ENCODE measurements around the gene PFKFB4. TPM values are rescaled to one million over a fixed set of nuclear protein-coding genes. Genes with fewer than 3 reads are reported as not detected.
A peak's percentile ranks its signal among the peaks of the same experiment; 100 is the strongest.

PFKFB4 gene
- total RNA-seq, 1 donor from 2014 or later = 19.2 TPM

DNA sequence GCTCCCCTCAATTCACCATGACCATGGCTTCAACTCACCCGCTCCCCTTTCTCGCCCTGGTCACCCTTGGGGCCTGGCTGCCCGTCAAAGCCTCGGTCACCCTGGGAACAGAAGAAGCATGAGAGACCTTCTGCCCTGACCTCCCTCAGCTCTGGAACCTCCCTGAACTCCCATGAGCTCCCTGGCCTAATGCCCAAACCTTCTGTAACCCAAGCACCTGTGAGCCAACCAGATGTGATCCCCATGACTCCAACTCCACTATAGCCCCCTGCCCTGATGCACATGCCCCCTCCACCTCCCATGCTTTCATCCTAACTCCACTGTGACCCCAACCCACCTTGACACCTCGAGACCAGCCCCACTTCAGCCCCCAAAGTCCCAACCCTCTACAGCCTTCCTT lies 10.5 kb upstream of the PFKFB4 start:
- H3K36me3 Mint-ChIP-seq (ENCODE audit: low read depth) = no peaks in the 10 kb centered on the region
- peaks cover 16% of the 10 kb centered on the region for H3K4me1 Mint-ChIP-seq
- no peak for DNase-seq (ENCODE audit: low read depth, low spot score)
- no peak overlapping the region for H3K4me3 Mint-ChIP-seq
- no peaks in the 10 kb centered on the region for H3K27me3 Mint-ChIP-seq (ENCODE audit: low read depth)
- TF ChIP-seq, protein P1, sequence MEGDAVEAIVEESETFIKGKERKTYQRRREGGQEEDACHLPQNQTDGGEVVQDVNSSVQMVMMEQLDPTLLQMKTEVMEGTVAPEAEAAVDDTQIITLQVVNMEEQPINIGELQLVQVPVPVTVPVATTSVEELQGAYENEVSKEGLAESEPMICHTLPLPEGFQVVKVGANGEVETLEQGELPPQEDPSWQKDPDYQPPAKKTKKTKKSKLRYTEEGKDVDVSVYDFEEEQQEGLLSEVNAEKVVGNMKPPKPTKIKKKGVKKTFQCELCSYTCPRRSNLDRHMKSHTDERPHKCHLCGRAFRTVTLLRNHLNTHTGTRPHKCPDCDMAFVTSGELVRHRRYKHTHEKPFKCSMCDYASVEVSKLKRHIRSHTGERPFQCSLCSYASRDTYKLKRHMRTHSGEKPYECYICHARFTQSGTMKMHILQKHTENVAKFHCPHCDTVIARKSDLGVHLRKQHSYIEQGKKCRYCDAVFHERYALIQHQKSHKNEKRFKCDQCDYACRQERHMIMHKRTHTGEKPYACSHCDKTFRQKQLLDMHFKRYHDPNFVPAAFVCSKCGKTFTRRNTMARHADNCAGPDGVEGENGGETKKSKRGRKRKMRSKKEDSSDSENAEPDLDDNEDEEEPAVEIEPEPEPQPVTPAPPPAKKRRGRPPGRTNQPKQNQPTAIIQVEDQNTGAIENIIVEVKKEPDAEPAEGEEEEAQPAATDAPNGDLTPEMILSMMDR (conservative IDR thresholded peaks at IDR 0.05) = no peak
- no peaks in the 10 kb centered on the region for H3K9me3 Mint-ChIP-seq
- no peak overlapping the region for H3K27ac Mint-ChIP-seq (ENCODE audit: unreplicated experiment)

DNA sequence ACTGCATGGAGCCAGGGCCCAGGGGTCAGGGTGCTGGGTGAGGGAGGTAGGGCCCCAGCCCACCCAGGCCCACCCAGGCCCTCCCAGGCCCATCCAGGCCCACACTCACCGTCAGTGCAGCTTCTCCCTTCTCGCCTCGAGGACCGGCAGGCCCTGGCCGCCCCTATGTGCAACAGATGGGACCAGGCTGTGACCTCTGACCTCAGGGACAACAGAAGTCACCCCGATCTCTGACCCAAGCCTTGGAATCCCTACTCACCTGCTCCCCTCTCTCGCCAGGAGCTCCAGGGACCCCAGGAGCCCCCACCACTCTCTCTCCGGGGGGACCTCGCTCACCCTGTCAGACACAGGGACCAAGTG lies 9.8 kb upstream of the PFKFB4 start:
- TF ChIP-seq, protein P1 (conservative IDR thresholded peaks at IDR 0.05) = no peak
- no peaks in the 10 kb centered on the region for H3K36me3 Mint-ChIP-seq (ENCODE audit: low read depth)
- peaks cover 17% of the 10 kb centered on the region for H3K4me1 Mint-ChIP-seq
- H3K27ac Mint-ChIP-seq (ENCODE audit: unreplicated experiment) = no peak overlapping the region
- no peak for DNase-seq (ENCODE audit: low read depth, low spot score)
- no peak overlapping the region for H3K4me3 Mint-ChIP-seq
- H3K27me3 Mint-ChIP-seq (ENCODE audit: low read depth) = no peaks in the 10 kb centered on the region
- H3K9me3 Mint-ChIP-seq = no peaks in the 10 kb centered on the region

DNA sequence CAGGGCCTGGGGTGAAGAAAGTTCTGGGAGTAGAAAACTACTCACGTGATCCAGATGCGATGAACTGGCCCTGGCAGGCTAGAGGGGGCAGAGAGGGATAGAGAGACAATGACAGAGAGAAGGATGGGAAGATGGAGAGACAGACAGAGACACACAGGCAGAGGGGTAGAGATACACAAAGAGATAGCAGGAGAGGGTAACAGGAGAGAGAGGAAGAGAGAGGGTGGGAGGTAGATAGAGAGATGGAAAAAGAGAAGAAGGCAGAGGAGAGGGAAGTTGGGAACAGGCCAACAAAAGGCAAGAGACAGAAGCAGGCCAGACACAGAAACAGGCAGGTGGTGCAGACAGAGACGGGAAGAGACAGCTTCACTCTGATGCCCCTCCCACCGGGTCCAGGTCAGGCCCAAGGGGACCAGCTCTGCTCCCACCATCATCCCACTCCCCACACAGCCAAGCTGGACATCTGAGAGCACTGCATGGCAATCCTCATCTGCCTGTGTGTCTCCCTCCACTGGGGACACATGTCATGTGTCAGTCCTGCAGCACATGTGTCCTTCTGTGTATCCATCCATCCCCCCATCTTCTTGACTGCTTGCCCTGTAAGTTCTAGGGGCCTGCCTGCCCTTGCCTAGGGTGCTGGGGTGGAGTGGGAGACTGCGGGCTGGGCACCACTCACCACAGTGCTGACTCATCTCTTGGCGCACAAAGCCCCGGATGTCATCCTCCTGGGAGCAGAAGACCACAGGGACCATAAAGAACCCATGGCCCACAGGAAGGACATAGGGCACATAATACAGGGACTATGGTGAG lies 9.2 kb upstream of the PFKFB4 start:
- Mint-ChIP-seq H3K27me3 (ENCODE audit: low read depth) (no peaks in the 10 kb centered on the region), H3K4me1 (peaks cover 23% of the 10 kb centered on the region), H3K27ac (ENCODE audit: unreplicated experiment) (peak overlapping the region; percentile 84), H3K4me3 (no peak overlapping the region), H3K9me3 (no peaks in the 10 kb centered on the region), H3K36me3 (ENCODE audit: low read depth) (no peaks in the 10 kb centered on the region)
- TF ChIP-seq, protein P1 (conservative IDR thresholded peaks at IDR 0.05) = no peak
- DNase-seq (ENCODE audit: low read depth, low spot score) = no peak

DNA sequence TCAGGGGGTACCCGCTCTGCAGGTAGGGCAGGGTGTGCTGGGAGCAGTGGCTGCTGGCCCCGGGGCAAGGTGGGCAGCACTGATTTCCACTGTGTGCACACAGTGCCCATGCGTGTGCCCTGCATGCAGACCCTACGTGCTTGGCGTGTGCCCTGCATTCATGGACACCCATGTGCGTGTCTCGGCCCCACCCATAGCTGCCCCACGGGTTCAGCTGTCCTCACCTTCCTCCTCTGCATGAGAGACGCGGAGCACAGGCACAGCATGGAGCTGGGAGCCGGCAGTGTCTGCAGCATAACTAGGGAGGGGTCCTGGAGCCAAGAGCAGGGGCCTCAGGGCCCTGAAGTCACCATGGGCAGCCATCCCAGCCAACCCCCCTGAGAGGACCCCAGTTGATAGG lies 8.6 kb upstream of the PFKFB4 start:
- H3K36me3 Mint-ChIP-seq (ENCODE audit: low read depth) = no peaks in the 10 kb centered on the region
- H3K27me3 Mint-ChIP-seq (ENCODE audit: low read depth) = no peaks in the 10 kb centered on the region
- no peaks in the 10 kb centered on the region for H3K9me3 Mint-ChIP-seq
- no peak overlapping the region for H3K27ac Mint-ChIP-seq (ENCODE audit: unreplicated experiment)
- H3K4me3 Mint-ChIP-seq = no peak overlapping the region
- peaks cover 29% of the 10 kb centered on the region for H3K4me1 Mint-ChIP-seq
- no peak for DNase-seq (ENCODE audit: low read depth, low spot score)
- TF ChIP-seq, protein P1 (conservative IDR thresholded peaks at IDR 0.05) = no peak

DNA sequence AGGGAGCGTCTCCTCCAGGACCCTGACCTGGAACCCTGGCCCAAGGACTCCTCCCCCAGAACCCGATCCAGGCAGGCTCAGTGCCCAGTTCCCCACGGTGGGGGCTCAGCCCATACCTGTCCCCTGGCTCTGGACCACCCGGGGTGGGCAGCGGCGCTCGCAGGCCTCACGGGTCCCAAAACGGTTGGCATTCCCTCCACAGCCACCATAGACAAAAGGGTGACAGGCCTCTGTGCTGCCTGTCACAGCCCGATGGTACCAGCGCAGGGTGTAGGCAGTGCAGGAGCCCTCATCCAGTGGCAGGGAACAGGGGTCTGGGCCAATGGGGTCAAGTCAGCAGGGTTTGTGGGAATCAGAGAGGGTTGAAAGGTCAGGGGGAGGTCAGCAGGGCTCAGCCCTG lies 8.1 kb upstream of the PFKFB4 start:
- H3K27me3 Mint-ChIP-seq (ENCODE audit: low read depth) = no peaks in the 10 kb centered on the region
- no peak overlapping the region for H3K4me3 Mint-ChIP-seq
- no peak for DNase-seq (ENCODE audit: low read depth, low spot score)
- no peak overlapping the region for H3K27ac Mint-ChIP-seq (ENCODE audit: unreplicated experiment)
- no peaks in the 10 kb centered on the region for H3K9me3 Mint-ChIP-seq
- H3K36me3 Mint-ChIP-seq (ENCODE audit: low read depth) = no peaks in the 10 kb centered on the region
- peaks cover 34% of the 10 kb centered on the region for H3K4me1 Mint-ChIP-seq
- TF ChIP-seq, protein P1 (conservative IDR thresholded peaks at IDR 0.05) = no peak

Data from neural crest cell (in vitro differentiated cells).